Measurements from ENCODE around the gene TENM3. TPM values are rescaled to one million over a fixed set of nuclear protein-coding genes. Genes with fewer than 3 reads are reported as not detected.

Gene TENM3
- total RNA-seq, 1 donor from 2014 or later = 11.0 TPM

DNA sequence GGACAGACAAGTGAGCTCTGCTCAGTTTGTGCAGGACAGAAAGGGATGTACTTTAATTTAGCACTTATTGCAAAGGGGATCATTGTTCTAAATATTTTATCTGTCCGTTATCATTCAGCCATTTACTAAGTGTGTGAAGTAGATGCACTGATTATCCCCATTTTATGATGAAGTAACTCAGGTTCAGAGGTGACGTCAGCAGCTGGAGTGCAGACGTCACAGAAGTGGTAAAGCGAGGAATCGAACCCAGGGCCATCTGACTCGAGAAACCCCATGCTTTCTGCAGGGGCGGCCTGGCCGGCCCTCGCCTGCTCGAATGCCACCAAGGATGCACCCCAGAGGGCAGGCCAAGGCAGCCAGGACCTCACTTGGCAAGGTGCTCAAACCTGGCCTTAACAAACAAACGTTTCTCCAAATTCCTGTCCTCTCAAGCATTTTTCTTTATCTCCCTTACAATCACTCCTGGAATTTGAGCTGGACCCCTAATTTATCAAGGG lies 599.0 kb downstream of the TENM3 start:
- no peak overlapping the region for H3K4me3 ChIP-seq
- intact Hi-C loops (cut with DNase I) = no loop called here
- H3K27me3 ChIP-seq = no peaks in the 10 kb centered on the region
- TF ChIP-seq, protein P1, sequence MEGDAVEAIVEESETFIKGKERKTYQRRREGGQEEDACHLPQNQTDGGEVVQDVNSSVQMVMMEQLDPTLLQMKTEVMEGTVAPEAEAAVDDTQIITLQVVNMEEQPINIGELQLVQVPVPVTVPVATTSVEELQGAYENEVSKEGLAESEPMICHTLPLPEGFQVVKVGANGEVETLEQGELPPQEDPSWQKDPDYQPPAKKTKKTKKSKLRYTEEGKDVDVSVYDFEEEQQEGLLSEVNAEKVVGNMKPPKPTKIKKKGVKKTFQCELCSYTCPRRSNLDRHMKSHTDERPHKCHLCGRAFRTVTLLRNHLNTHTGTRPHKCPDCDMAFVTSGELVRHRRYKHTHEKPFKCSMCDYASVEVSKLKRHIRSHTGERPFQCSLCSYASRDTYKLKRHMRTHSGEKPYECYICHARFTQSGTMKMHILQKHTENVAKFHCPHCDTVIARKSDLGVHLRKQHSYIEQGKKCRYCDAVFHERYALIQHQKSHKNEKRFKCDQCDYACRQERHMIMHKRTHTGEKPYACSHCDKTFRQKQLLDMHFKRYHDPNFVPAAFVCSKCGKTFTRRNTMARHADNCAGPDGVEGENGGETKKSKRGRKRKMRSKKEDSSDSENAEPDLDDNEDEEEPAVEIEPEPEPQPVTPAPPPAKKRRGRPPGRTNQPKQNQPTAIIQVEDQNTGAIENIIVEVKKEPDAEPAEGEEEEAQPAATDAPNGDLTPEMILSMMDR (IDR thresholded peaks at IDR 0.05) = no peak
- no peak for TF ChIP-seq POLR2A (IDR thresholded peaks at IDR 0.05)
- no peak for TF ChIP-seq POLR2AphosphoS5 (IDR thresholded peaks at IDR 0.05; ENCODE audit: insufficient read depth in 1 of 2, low read depth in 1 of 2)
- no peak for DNase-seq (ENCODE audit: extremely low spot score in 2 of 2)
- H3K27ac ChIP-seq = no peak overlapping the region
- no peaks in the 10 kb centered on the region for H3K36me3 ChIP-seq
- H3K4me1 ChIP-seq = no peaks in the 10 kb centered on the region
- H3K9me3 ChIP-seq = no peaks in the 10 kb centered on the region

DNA sequence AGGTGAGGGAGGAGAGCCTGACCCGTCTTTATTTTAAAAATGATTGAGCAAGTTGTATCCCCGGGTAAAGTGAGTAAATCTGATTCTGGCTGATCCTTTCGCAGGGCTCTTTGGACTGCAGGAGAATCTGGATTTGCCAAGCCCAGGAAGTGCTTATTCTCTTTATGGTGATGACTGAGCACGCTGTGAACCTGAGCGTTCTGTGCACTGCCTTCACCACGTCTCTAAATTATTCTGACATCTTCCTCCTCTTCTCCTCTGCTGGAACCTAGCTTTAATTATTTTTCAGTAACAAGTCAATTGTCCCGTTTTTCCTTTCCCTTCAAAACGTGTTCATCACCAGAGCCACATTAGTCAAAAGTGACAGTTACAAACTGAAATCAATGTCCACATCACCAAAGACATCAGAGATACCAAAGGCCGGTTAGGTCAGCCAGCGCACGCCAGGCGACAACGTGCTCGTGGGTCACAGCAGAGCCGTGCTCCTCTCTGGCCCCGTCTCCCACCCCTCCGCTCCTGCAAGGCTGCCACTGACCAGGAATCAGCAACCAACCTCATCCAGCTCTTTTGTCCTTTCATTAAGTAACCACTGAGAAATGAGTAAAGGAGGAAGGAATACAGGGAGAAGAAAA lies 599.7 kb downstream of the TENM3 start:
- H3K4me3 ChIP-seq = no peak overlapping the region
- no peaks in the 10 kb centered on the region for H3K9me3 ChIP-seq
- no peaks in the 10 kb centered on the region for H3K27me3 ChIP-seq
- no peaks in the 10 kb centered on the region for H3K4me1 ChIP-seq
- no peak for TF ChIP-seq POLR2AphosphoS5 (IDR thresholded peaks at IDR 0.05; ENCODE audit: insufficient read depth in 1 of 2, low read depth in 1 of 2)
- TF ChIP-seq, protein P1 (IDR thresholded peaks at IDR 0.05) = no peak
- no peak for TF ChIP-seq POLR2A (IDR thresholded peaks at IDR 0.05)
- intact Hi-C loops (cut with DNase I) = no loop called here
- H3K36me3 ChIP-seq = no peaks in the 10 kb centered on the region
- no peak overlapping the region for H3K27ac ChIP-seq
- no peak for DNase-seq (ENCODE audit: extremely low spot score in 2 of 2)

DNA sequence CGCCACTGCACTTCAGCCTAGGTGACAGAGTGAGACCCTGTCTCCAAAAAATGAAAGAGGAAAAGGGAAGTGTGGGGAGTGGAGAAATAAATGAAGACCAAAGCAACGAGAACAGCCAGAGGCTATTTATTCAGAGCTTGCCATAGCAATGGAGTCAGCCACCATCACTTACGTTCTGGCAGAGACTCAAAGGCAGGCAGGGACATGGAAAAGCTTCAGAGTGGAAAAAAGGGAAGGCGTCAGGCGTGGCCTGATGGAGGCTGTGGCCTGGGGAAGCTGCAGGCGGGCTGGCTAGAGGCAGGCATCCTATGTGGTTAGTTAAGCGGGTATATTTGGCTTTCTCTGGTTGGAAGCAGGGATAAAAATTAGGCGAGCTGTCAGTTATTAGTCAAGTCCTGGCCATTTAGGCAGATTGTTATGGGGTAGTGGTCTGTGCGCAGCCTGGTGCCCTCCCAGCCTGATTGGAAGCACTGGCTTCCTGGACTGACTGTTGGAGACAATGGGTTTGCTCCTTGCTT lies 600.7 kb downstream of the TENM3 start:
- Histone ChIP-seq H3K27me3 (no peaks in the 10 kb centered on the region), H3K4me1 (no peaks in the 10 kb centered on the region), H3K27ac (no peak overlapping the region), H3K36me3 (no peaks in the 10 kb centered on the region), H3K4me3 (no peak overlapping the region), H3K9me3 (no peaks in the 10 kb centered on the region)
- no peak for DNase-seq (ENCODE audit: extremely low spot score in 2 of 2)
- intact Hi-C loops (cut with DNase I) = no loop called here
- TF ChIP-seq POLR2A (IDR thresholded peaks at IDR 0.05) (no peak), POLR2AphosphoS5 (IDR thresholded peaks at IDR 0.05; ENCODE audit: insufficient read depth in 1 of 2, low read depth in 1 of 2) (no peak)
- TF ChIP-seq, protein P1 (IDR thresholded peaks at IDR 0.05) = no peak

DNA sequence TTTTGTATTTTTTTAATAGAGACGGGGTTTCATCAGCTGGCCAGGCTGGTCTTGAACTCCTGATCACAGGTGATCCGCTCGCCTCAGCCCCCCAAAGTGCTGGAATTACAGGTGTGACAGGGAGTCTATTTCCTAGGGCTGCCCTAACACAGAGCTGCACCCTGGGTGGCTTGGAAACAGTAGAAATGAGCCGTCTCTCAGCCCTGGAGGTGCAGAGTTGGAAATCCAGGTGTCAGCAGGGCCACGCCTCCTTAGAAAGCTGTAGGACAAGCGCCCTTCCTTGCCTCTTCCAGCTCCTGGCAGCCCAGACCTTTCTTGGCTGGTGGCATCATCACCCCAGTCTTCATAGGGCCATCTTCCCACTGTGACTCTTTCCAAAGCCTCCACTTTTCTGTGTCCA lies 602.4 kb downstream of the TENM3 start:
- H3K9me3 ChIP-seq = no peaks in the 10 kb centered on the region
- H3K27me3 ChIP-seq = no peaks in the 10 kb centered on the region
- no peaks in the 10 kb centered on the region for H3K36me3 ChIP-seq
- H3K27ac ChIP-seq = no peak overlapping the region
- intact Hi-C loops (cut with DNase I) = no loop called here
- no peaks in the 10 kb centered on the region for H3K4me1 ChIP-seq
- TF ChIP-seq POLR2A (IDR thresholded peaks at IDR 0.05) (no peak), POLR2AphosphoS5 (IDR thresholded peaks at IDR 0.05; ENCODE audit: insufficient read depth in 1 of 2, low read depth in 1 of 2) (no peak)
- TF ChIP-seq, protein P1 (IDR thresholded peaks at IDR 0.05) = no peak
- no peak for DNase-seq (ENCODE audit: extremely low spot score in 2 of 2)
- no peak overlapping the region for H3K4me3 ChIP-seq

DNA sequence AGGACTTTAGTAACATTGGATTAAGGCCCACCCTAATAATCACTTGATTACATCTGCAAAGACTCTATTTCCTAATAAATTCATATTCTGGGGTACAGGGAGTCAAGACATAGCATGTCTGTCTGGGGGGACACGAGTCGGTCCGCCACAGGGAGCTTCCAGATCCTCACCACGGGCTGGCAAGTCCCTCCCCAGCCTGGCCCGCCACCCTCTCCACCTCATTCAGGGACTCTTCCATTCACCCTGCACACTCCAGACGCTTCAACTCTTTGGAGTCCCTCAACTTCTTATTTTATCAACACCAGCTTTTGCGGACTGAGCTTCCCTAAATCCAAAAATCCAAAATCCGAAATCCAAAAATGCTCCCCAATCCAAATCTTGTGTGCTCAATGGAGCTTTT lies 602.8 kb downstream of the TENM3 start:
- H3K27me3 ChIP-seq = no peaks in the 10 kb centered on the region
- intact Hi-C loops (cut with DNase I) = no loop called here
- H3K36me3 ChIP-seq = no peaks in the 10 kb centered on the region
- no peak overlapping the region for H3K27ac ChIP-seq
- no peaks in the 10 kb centered on the region for H3K4me1 ChIP-seq
- TF ChIP-seq POLR2A (IDR thresholded peaks at IDR 0.05) (no peak), POLR2AphosphoS5 (IDR thresholded peaks at IDR 0.05; ENCODE audit: insufficient read depth in 1 of 2, low read depth in 1 of 2) (no peak)
- TF ChIP-seq, protein P1 (IDR thresholded peaks at IDR 0.05) = no peak
- no peak overlapping the region for H3K4me3 ChIP-seq
- no peaks in the 10 kb centered on the region for H3K9me3 ChIP-seq
- no peak for DNase-seq (ENCODE audit: extremely low spot score in 2 of 2)

Measured in vagina (tissue), 2 donors.